ENCODE data around the gene PHF5A. TPM values are rescaled to one million over a fixed set of nuclear protein-coding genes. Genes with fewer than 3 reads are reported as not detected.

PHF5A gene
- total RNA-seq, 1 donor from 2014 or later, result 114 TPM

DNA sequence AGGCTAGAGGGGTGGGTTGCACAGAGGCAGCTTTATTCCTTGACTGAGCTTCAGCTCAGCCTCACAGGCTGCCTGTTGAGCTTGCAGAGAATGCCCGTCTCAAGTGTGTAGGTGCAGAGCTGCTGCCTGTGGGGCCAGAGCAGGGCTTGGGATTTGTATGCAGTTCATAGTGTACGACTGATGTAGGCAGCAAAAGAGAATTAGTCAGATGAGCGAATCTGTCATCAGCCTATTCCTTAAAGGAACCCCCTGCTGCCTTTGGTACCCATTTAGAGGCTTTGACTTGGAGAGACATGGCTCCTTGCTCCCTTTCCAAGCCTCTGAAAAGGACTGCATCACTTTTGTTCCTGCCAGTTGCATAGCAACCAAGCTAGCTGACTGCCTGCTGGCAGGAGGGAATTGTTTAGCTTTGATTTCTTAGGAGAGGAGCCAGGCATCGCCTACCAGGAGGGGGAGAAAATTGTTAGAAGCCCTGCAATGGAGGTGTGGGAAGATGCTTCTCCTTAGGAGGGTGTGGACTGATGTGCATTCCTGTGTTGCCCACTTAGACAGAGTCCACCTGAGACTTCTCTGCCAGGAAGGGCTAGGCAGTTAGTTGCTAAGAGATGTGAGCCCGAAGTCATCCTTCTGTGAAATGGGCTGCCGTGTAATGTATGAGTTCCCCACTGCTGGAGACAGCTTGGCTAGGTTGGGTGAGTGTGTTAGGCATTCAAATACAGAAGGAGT, 11.3 kb upstream of the PHF5A start:
- H3K79me2 ChIP-seq (ENCODE audit: low read depth), result peaks cover 88% of the 10 kb centered on the region
- no peaks in the 10 kb centered on the region for H3K27me3 ChIP-seq
- peak; percentile 93 for DNase-seq (ENCODE audit: low spot score)
- peak overlapping the region; percentile 23 for H3K4me3 ChIP-seq
- Mint-ChIP-seq H3K27ac (peak overlapping the region; percentile 92), H3K4me1 (peaks cover 48% of the 10 kb centered on the region), H3K4me3 (peak overlapping the region; percentile 72), H3K9me3 (no peaks in the 10 kb centered on the region), H3K27me3 (ENCODE audit: insufficient read depth, low read depth) (no peaks in the 10 kb centered on the region), H3K36me3 (no peaks in the 10 kb centered on the region)
- H3K27ac ChIP-seq, result peak overlapping the region; percentile 89
- peak overlapping the region; percentile 24 for H3K9ac ChIP-seq
- peak overlapping the region; percentile 72 for H3K4me2 ChIP-seq
- H3K36me3 ChIP-seq, result no peaks in the 10 kb centered on the region
- no peak overlapping the region for H2AFZ ChIP-seq (replicated peaks)
- H3K4me1 ChIP-seq, result peaks cover 40% of the 10 kb centered on the region
- peaks cover 11% of the 10 kb centered on the region for H4K20me1 ChIP-seq (ENCODE audit: low read depth)
- H3F3A ChIP-seq (ENCODE audit: low read depth), result peaks cover 47% of the 10 kb centered on the region
- H3K9me3 ChIP-seq (ENCODE audit: low read depth), result no peaks in the 10 kb centered on the region
- TF ChIP-seq, protein P1, sequence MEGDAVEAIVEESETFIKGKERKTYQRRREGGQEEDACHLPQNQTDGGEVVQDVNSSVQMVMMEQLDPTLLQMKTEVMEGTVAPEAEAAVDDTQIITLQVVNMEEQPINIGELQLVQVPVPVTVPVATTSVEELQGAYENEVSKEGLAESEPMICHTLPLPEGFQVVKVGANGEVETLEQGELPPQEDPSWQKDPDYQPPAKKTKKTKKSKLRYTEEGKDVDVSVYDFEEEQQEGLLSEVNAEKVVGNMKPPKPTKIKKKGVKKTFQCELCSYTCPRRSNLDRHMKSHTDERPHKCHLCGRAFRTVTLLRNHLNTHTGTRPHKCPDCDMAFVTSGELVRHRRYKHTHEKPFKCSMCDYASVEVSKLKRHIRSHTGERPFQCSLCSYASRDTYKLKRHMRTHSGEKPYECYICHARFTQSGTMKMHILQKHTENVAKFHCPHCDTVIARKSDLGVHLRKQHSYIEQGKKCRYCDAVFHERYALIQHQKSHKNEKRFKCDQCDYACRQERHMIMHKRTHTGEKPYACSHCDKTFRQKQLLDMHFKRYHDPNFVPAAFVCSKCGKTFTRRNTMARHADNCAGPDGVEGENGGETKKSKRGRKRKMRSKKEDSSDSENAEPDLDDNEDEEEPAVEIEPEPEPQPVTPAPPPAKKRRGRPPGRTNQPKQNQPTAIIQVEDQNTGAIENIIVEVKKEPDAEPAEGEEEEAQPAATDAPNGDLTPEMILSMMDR (IDR thresholded peaks at IDR 0.05), result peak; percentile 36
- TF ChIP-seq EZH2 (IDR thresholded peaks at IDR 0.05), result no peak

- H3K36me3 ChIP-seq, result no peaks in the 10 kb centered on the region
- H3K4me2 ChIP-seq, result peak overlapping the region; percentile 72
- TF ChIP-seq EZH2phosphoT487 (IDR thresholded peaks at IDR 0.05) (no peak), EZH2 (IDR thresholded peaks at IDR 0.05) (no peak)
- TF ChIP-seq, protein P1 (IDR thresholded peaks at IDR 0.05), result no peak
- H2AFZ ChIP-seq (replicated peaks), result no peak overlapping the region
- H3K27ac ChIP-seq, result peak overlapping the region; percentile 89
- peak overlapping the region; percentile 24 for H3K9ac ChIP-seq
- peak overlapping the region; percentile 5 for H3K4me3 ChIP-seq
- Mint-ChIP-seq H3K4me3 (peak overlapping the region; percentile 72), H3K27me3 (ENCODE audit: insufficient read depth, low read depth) (no peaks in the 10 kb centered on the region), H3K4me1 (peaks cover 47% of the 10 kb centered on the region), H3K9me3 (no peaks in the 10 kb centered on the region), H3K36me3 (no peaks in the 10 kb centered on the region), H3K27ac (peak overlapping the region; percentile 92)
- H3K27me3 ChIP-seq, result no peaks in the 10 kb centered on the region
- peaks cover 40% of the 10 kb centered on the region for H3K4me1 ChIP-seq
- H3F3A ChIP-seq (ENCODE audit: low read depth), result peaks cover 47% of the 10 kb centered on the region
- peaks cover 11% of the 10 kb centered on the region for H4K20me1 ChIP-seq (ENCODE audit: low read depth)
- H3K79me2 ChIP-seq (ENCODE audit: low read depth), result peaks cover 85% of the 10 kb centered on the region
- H3K9me3 ChIP-seq (ENCODE audit: low read depth), result no peaks in the 10 kb centered on the region
- DNase-seq (ENCODE audit: low spot score), result no peak
Observed at GRCh38 chr22:41478891-41479521, 10.5 kb upstream of the PHF5A start.

DNA sequence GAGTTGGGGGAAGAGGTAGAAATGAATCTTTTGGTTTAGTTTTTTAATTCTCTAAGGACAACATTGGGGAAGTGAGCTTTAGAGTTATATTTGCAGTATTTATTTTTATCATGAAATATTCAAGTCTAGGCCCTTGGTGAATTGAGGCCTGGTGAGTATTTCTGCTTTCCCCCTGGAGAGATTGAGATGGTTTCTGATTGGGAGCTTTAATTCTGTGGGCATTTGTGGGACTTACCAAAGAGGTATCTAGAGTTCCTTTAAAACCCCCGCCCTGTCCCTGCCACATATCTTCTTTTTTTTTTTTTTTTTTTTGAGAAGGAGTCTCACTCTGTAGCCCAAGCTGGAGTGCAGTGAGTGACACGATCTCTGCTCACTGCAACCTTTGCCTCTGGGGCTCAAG, 10.0 kb upstream of the PHF5A start:
- Mint-ChIP-seq H3K27ac (peak overlapping the region; percentile 92), H3K4me3 (no peak overlapping the region), H3K4me1 (peaks cover 49% of the 10 kb centered on the region), H3K27me3 (ENCODE audit: insufficient read depth, low read depth) (no peaks in the 10 kb centered on the region), H3K9me3 (no peaks in the 10 kb centered on the region), H3K36me3 (no peaks in the 10 kb centered on the region)
- H3K27ac ChIP-seq, result peak overlapping the region; percentile 89
- peaks cover 11% of the 10 kb centered on the region for H4K20me1 ChIP-seq (ENCODE audit: low read depth)
- DNase-seq (ENCODE audit: low spot score), result no peak
- H3K9me3 ChIP-seq (ENCODE audit: low read depth), result no peaks in the 10 kb centered on the region
- no peak overlapping the region for H3K4me3 ChIP-seq
- no peak overlapping the region for H2AFZ ChIP-seq (replicated peaks)
- H3K4me1 ChIP-seq, result peaks cover 40% of the 10 kb centered on the region
- H3K27me3 ChIP-seq, result no peaks in the 10 kb centered on the region
- no peak overlapping the region for H3K4me2 ChIP-seq
- no peaks in the 10 kb centered on the region for H3K36me3 ChIP-seq
- peaks cover 47% of the 10 kb centered on the region for H3F3A ChIP-seq (ENCODE audit: low read depth)
- TF ChIP-seq, protein P1 (IDR thresholded peaks at IDR 0.05), result no peak
- peak overlapping the region; percentile 23 for H3K9ac ChIP-seq
- H3K79me2 ChIP-seq (ENCODE audit: low read depth), result peaks cover 85% of the 10 kb centered on the region

All from neural progenitor cell (in vitro differentiated cells).